HG03432 (cell line): ENCODE data around the gene AMBRA1.
A peak's percentile ranks its signal among the peaks of the same experiment; 100 is the strongest.

Experiments
- ATAC-seq: cut with Tn5 transposase; IDR thresholded peaks from one replicate; pipeline ENCODE4 v1.9.1; 2021; ENCODE audit warnings: mild to moderate bottlenecking, moderate library complexity; ENCODE audit not compliant: unreplicated experiment

AMBRA1 gene

DNA sequence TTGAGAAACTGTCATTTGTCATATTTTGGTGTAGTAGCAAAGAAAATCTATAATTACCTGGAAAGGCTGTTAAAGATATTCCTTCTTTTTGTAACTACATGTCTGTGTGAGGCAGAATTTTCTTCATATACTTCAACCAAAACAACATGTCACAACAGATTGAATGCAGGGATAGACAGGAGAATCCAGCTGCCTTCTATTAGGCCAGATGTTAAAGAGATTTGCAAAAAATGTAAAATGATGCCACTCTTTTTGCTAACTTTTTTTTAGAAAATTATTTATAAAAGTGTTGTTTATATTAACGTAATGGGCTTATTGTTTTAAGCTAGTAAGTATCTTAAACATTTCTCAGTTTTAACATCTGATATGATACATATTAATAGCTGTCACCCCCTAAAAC is 233.9 kb downstream of the AMBRA1 start:
- no peak for ATAC-seq

DNA sequence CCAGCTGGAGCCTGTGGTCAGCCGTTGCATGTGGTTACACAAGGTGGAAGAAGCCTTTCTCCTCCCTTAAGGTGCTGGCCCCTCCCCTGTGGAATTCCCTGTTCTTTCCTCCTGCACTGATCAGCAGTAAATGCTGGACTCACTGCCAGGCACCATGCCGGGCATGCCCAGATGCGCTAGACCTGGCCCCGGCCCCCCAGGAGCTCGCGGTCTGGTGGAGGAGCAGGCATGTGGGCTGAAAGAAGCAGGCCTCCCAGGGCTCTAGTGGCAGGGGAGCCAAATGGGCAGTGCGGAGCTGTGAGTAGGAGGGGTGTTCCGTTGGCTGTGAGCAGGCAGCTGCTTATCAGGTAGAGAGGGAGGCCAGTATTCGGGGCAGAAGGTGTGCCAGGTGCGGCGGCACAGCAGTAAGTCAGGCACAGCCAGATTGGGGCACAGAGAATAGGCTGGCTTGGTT is 236.3 kb downstream of the AMBRA1 start:
- ATAC-seq, result no peak

DNA sequence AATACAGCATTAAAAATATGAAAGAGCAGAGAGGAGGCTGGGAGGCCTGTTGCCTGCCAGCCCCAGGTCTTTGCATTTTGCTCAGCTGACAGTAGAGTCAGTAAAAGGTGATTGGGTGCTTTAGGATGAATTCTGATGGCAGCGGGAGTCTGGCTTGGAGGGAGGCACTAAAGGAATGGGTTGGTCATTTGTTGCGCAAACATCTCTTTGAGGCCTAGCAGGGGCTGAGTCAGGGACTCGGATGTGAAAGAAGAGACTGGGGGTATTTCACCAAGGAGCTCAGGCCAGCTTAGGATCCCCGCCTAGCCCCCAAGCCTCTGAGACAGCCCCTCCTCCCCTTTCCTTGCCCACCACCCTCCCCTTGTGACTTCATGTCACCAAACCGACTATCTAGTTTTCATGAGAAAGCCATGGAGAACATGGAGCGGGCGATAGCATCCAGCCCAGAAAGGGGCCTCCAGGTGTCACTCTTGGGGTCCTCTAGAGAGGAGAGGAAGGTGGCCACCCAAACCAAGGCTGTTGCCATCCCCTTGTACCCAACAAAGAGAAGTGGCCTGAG is 236.8 kb downstream of the AMBRA1 start:
- no peak for ATAC-seq

DNA sequence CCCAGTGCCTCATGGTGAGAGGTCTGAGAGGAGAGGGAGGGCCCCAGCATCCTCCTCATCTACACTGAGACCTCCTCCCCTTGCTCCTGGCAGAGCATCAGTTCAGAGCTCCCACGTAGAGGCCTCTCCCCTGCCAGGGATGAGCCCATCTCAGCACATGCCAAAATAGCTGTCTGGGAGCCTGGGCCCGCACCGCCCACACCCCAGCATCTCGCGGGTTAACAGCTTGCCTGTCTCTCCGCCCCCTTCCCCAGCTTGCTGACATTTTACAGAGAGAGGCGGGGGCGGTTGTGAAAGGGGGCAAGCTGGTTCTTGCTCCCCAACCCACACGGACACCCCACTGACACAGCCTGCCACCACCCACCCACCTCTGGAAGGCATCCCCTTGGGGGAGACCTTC is 240.1 kb downstream of the AMBRA1 start:
- no peak for ATAC-seq

DNA sequence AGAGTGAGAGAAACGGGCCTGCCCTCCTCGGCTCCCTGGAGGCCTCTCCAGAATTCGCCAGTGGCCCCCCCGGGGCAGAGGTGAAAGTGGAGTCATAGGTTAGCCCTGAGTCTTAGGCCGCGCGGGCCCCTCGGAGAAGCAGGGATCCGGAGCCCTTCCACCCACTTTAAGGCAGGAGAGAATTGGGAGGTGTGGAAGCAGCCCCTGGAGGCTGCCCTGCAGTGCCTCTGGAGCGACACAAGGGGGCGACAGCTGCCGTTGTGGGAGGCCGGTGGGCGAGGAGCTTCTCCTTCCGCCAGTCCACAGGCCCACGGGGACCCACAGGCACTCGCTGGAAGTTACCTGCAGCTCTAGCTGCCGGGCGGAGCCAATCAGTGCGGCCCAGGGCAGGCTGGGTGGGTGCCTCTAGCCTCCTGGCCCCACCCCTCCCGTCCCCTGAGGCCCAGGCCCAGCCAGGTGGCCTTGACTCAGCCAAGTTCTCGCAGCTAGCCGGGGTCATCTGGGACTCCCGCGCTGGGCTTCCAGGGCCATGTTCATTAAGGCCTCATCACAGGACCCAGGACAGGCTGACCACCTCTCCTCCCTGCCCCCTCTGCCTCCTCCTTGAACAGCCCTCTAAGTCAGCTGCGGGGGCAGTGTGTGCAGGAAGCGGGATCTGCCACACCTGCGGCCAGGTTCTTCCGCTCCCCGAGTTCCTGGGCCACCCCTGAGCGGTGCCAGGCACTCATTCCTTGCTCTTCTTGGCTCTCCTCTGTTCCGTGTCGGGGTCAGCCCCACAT is 241.6 kb downstream of the AMBRA1 start:
- no peak for ATAC-seq

DNA sequence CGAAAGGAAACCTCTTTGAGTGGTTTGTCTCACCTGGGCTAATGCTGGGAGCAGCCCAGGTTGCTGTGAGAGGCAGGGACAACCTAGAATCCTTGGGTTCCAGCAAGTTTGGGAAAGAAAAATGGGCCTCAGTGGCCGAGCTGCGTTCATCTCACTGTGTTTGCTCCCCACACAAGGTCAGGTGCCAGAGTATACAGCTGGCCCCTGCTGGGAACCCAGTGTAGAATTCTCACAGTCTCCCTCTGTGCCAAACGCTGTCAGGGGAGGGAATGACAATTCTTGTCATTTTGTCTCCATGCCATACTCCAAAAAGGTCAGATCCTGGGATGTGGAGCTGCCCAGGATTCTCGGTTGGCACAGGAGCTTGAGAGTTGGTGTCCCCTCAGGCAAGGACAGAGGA is 242.2 kb downstream of the AMBRA1 start:
- ATAC-seq, result no peak

DNA sequence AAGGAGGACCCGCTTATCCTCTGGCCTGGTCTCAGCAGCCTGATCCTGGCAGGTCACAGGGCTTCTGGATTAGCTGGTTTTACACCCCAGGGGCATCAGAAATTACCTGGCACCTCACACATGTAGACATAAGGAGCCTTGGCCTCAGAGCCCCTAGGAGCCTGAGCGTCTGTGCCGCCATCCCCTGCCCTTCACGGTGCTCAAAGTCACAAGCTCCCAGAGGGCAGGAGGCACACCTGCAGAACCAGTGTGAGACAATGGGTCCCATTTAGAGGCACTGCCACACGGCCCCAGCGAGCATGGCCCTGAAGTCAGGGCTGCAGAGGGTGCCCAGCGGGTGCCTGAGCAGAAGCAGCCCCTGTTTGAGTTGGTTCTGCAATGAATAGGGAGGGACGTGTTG is 242.7 kb downstream of the AMBRA1 start:
- no peak for ATAC-seq

DNA sequence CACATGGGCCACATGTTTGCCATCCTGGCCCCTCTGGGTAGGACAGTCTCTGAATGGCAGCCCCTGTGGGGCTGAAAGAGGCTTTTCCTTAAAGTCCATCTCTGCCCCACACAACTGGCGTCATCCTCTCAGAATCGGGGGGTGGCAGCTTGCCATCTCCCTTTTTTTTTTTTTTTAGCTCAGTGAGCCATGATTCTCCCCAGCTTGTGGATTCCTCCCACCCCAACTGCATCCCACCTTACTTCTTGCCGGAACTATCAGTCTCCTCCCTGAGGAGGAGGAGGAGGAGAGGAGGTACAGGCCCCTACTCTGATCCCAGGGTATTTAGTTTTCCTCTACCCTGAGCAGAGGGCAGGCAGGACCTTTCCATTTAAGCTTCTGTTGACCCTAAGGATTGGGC is 243.1 kb downstream of the AMBRA1 start:
- no peak for ATAC-seq

DNA sequence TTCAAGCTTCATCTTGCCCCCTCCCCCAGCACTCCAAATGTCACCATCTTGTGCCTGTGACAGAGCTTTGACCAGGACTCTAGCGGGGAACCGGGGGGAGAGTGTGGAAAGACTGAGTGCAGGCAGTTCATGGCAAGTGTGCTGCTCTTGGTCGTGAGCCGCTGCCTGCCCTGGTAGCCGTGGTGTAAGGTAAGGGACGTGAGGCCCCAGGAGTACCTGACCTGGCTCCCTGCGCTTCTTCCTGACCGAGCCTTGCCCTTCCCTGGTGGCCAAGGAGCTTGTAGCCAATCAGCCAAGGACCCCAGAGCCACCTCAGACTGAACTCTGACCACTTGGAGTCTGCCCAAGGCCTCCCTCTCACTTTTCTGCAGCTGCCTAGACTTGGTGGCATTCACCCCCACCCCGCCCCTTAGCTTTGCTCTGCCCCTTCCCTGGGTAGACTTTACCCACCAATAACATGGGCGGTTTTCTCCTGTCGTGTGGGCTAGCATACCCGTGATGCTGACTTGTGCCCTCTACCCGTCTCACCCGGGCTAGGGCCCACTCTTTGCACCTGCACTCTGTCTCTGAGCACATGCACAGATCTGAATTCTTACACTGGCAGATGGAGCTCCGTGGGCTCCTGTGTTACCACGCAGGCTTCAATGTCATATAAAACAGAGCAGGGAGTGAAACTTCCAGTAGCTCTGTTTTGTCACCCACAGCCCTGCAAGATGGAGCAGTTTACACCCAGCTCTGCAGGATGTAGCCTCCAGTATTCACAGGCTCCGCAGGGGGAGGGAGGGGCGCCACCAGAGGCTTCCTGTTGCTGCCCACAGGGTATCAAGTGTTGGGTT is 245.0 kb downstream of the AMBRA1 start:
- ATAC-seq, result no peak

DNA sequence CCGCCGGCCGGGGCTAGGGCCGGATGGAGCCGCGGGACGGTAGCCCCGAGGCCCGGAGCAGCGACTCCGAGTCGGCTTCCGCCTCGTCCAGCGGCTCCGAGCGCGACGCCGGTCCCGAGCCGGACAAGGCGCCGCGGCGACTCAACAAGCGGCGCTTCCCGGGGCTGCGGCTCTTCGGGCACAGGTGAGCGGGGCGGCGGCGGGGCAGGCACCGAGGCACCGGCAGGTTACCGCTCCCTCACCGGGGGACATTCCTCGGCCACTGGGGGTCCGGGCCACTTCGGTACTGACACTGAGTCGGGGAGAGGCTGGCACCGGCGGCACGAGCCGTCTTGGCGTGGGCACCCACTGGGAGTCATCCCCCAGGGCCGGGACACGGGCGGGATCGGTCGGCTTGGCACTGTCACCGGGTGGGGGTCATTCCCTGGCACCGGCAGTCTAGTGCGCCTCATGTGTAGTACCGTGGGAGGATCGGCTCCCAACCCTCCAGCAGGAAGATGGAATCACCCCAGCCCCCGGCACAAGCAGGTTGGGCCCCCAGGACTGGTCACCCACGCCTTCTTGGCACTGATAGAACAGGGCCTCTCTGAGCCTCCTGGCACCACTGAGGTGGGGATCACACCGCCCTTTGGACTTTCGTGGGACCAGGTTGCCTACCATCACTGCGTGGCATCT is 246.0 kb downstream of the AMBRA1 start:
- peak; percentile 3 for ATAC-seq

DNA sequence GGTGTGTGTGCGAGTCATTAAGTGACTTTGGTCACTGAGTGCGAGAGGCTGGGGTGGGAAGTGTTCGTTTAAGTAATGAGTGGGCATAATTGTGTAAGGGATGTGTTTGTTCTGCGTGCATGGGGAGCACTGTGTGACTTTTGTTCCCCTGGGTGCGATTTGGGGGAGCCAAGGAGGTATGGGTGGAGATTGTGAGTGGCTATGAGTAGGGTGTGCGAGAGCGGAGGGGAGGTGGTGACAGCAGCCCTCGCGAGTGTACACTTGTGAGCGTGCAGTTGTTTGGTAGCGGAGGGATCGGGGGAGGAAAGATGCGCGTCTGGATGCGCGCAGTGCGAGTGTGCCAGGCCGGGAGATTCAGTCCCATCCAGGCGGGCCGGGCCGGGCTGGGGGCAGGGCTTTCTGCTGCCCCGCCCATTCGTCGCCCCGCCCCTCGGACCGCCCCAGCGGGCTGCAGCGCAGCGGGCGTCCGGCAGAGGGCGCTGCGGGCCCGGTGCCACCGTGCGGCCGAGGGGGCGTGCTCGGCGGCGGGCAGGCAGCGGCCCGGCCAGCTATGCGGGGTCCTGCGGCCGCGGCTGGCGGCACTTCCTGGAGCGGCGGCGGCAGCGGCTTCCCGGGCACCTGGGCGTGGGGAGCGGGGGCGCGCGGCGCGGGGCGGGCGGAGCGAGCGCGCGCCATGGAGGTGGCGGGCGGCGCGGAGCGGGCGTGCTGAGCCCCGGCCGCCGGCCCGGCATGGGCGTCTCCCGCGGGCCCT is 246.8 kb downstream of the AMBRA1 start, which contains the start of gene DGKZ:
DGKZ (plus strand) TSS at position 578 of the 751 bp plus-strand sequence. CDS start 197 bp downstream, outside the sequence.
- ATAC-seq, result peak; percentile 64
